HG02763 (cell line): ENCODE data around the gene TTLL1.

ENCODE experiments used
- ATAC-seq: cut with Tn5 transposase; IDR thresholded peaks from one replicate; pipeline ENCODE4 v1.9.1; 2021; ENCODE audit warnings: mild to moderate bottlenecking, moderate library complexity; ENCODE audit not compliant: unreplicated experiment

TTLL1 gene

DNA sequence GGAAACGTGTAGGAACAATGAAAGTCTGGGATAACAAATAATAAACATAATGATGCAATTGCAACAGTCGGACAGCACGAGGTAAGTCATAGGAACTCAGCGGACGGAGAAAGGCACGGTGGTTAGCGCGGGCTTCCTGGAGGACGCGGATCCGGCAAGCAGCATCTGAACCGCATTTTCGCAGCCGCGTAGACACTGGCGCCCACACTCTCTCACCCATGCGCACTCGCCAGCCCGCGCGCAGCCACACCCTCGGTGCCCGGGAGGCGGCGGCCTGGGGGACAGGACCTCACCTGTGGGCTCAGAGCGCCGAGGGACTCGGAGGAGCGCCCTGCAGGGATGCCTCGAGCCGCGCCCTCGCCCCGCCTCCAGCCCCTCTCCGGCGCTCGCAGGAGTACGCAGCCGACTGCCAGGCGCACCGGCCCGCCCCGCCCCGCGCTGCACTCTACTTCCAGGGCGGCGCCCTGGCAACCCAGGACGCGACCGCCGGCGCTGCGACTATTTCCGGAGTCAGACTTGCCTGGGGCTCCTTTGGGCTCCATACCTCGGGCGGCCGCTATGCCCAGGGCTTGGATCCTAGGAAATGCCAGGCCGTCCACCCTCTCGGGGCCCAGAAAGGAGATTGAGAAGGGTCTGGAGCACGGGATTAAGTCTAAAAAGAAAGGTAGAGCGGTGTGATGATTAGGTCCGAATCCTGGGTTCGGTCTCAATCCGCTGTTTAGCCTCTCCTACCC, at the start of gene TTLL1:
Gene TTLL1 (minus strand): TSS at position 408 of the 734 bp plus-strand sequence. CDS start 13,805 bp downstream, outside the sequence.
- ATAC-seq = peak; percentile 80

GRCh38 chr22:43136801-43137200, 47.6 kb upstream of the TTLL1 start:
- no peak for ATAC-seq

- ATAC-seq = no peak
These were observed 47.1 kb upstream of the TTLL1 start for GRCh38 chr22:43136255-43136654.

DNA sequence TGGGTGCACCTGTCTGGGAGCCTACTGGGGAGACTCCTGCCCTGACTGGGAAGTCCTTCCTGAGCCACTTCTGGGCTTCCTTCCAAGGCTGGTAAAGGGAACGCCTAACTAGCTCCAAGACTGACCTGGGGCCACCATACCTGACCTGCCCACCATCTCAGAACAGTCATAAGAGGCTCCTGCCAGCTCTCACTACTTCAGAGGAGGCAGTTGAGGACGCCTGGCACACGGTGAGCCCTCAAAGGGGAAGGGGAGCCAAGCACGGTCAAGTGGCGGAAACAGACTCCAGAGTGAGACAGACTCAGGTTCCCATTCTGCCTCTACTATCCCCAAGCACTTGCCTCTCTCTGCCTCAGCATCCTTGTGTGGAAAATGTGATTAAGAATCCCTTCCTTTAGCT, 46.4 kb upstream of the TTLL1 start:
- ATAC-seq = no peak

DNA sequence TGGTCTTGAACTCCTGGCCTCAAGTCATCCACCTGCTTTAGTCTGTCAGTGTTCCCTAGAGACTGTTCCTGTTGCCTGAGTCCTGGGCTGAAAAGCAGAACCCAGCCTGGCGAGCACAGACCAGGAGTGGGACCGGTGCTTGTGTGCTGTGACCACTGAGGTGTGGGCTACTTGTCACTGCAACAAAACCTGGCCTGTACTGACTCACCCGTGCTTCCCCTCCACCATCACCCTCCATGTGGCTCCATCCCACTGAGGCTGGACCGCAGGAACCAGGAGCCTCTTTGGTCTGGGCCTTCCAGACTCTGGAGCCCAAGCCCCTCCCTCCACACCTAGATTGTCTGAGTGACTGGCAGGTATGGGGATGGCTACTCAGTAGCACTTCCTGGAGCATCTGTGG, 45.4 kb upstream of the TTLL1 start:
- ATAC-seq = no peak

DNA sequence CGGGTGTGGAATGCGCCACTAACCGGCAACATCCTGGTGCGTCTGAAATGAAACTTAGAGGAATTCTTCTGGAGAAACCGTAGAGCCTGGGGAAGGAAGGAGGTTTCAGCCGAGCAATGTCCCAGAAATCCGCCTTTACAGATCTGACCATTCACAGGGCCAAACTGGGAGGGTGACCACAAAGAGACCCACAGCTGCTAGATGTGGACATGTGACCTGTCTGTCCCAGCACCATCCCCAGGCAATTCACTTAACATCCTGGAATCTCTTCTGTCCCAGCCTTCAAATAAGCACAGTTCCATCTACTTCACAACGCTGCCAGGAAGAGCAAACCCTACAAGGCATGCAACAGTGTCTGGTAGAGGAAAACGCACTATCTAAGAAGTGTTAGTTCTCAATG, 44.2 kb upstream of the TTLL1 start:
- no peak for ATAC-seq

DNA sequence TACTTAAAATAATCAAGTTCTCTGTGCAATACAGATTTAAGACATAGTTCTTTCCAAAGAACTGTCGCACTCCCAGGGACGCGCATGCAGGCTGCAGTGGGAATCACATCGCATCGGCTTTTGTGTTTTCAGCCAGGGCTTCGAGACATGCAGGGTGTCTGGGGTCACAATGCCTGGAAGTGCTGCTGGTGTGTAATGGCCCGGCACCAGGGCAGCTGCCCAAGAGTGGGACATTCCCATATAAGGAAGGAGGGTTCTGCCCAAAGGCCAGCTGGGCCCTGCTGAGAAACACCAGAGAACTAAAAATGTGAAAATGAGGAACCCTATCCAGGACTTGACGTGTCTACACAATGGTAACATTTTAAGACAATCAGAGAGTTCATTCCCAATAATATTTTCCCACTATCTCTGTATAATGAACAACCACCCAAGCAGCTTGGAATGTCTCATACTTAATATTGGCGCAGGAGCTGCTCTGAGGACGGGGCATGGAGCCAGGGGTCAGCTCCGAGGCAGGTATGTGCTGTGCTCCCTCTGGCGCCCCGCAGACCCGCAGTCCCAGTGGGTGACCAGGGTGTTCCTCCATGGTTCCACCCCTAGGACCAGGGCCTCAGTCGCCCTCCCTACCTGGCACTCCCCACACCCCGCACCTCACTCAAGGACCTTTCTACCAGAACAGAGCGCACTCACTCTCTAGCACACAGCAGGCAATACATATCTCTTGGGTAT, 42.7 kb upstream of the TTLL1 start:
- no peak for ATAC-seq

GRCh38 chr22:43129426-43130425, 40.5 kb upstream of the TTLL1 start:
- no peak for ATAC-seq

- ATAC-seq = no peak
These were observed 39.8 kb upstream of the TTLL1 start for GRCh38 chr22:43128928-43129424.

GRCh38 chr22:43128116-43128515, 38.9 kb upstream of the TTLL1 start:
- ATAC-seq = no peak

- no peak for ATAC-seq
These were observed 38.1 kb upstream of the TTLL1 start for GRCh38 chr22:43127166-43127908.

GRCh38 chr22:43126501-43127165, 37.4 kb upstream of the TTLL1 start:
- no peak for ATAC-seq

GRCh38 chr22:43118953-43119458, 29.8 kb upstream of the TTLL1 start:
- peak; percentile 61 for ATAC-seq

DNA sequence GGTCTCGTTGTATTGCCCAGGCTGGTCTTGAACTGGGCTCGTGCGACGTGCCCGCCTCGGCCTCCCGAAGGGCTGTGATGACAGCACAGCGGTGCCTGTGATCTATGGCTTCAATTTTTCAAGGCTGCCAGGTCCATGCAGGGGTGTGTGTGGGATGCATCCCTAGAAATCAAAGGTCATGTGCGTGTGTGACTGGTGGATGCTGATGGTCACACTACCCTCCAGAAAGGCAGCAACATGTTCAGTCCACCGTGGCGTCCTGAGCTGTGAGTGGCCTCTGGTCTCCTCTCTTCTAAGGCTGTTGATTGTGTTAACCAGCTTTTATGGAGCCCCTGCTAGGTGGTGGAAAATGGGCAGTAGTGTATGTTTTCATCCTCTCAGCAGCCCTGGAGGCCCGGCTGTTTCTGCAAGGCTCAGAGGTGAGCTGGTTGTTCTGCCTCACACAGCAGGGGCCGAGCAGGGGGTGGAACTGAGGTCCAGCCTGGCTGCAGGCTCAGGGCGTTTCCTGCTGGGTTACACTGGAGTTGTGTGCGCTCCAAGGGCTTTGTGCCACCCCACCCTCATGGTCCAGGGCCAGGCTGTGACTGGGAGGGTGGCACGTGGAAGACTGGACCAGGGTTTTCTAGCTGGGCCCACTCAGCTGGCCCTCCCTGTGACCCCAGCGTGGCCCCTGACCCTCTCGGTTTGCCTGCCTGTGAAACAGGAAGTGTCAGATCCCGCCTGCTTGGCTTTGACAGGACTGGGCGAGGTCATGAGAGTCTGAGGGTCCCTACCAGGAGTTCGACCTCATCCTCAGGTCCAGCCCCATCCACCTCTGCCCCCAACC, 29.0 kb upstream of the TTLL1 start:
- no peak for ATAC-seq

DNA sequence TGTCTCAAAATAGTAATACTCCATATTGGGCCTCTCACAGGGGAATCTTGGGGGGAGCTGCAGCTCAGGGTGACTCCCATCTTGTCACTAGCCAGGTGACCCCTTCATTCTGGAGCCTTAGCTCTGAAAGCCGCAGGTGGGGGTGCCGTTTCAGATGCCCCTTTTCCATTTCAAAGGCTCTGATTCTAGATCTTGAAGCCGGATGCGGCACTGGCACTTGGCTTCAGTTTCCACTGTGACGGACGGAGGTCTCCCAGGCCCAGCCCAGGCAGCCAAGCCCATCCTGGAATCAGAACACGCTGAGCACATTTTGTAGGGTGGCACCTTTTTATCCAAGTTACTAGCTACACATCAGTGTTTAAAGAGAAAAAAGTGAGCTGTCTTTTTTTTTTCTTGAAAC, 27.7 kb upstream of the TTLL1 start:
- ATAC-seq = no peak

GRCh38 chr22:43114958-43115357, 25.8 kb upstream of the TTLL1 start:
- no peak for ATAC-seq

- no peak for ATAC-seq
These were observed 24.5 kb upstream of the TTLL1 start for GRCh38 chr22:43113526-43114251.
